Right atrium auricular region (tissue), 2 donors: ENCODE results near the gene ASXL1. TPM values are rescaled to one million over a fixed set of nuclear protein-coding genes. Genes with fewer than 3 reads are reported as not detected.

Experiments used
- DNase-seq: peaks from one replicate; pipeline ENCODE4 v3.0.0-alpha.2; 2019; ENCODE audit warnings: low spot score
- H3K27ac ChIP-seq, 2 donors: fragments of 200-600 bp; sonication (generic); 1 replicate in 1 of 2; 2 replicates in 1 of 2; pipeline ENCODE4 v1.5.1; 2016 to 2019
- H3K27me3 ChIP-seq, 2 donors: fragments of 200-600 bp; sonication (generic); one replicate each; pipeline versions ENCODE4 v1.5.1 to v1.6.0; 2017 to 2019
- H3K36me3 ChIP-seq: fragments of 200-600 bp; sonication (generic); one replicate; pipeline ENCODE4 v1.5.1; 2016
- H3K4me1 ChIP-seq, 2 donors: fragments of 200-600 bp; sonication (generic); one replicate each; pipeline versions ENCODE4 v1.5.1 to v1.6.0; 2017 to 2019
- H3K4me3 ChIP-seq, 2 donors: fragments of 200-600 bp; sonication (generic); 1 replicate in 1 of 2; 2 replicates in 1 of 2; pipeline ENCODE4 v1.5.1; 2017 to 2019; ENCODE audit warnings: mild to moderate bottlenecking in 1 of 2, moderate library complexity in 1 of 2
- H3K9me3 ChIP-seq, 2 donors: fragments of 200-600 bp; sonication (generic); one replicate each; pipeline ENCODE4 v1.5.1; 2019
- CTCF ChIP-seq, 2 donors: fragments of 200-600 bp; sonication (generic); IDR thresholded peaks; one replicate each; pipeline ENCODE4 v1.5.1; 2019; ENCODE audit warnings: antibody characterized with exemption in 2 of 2
- total RNA-seq, 2 donors: library from RNA; depleted of rRNA; stranded (reverse); fragments of >200 nt; gene quantifications; one replicate each; pipeline ENCODE4 v1.1.0, GENCODE V29; 2016

ASXL1 gene
- total RNA-seq, 2 donors from 2014 or later = 15.9 to 30.5 TPM

GRCh38 chr20:32458061-32458836 is 100.1 kb downstream of the ASXL1 start:
- no peak overlapping the region for H3K27ac ChIP-seq
- H3K4me3 ChIP-seq = no peak overlapping the region
- peaks cover 5% of the 10 kb centered on the region for H3K36me3 ChIP-seq
- no peaks in the 10 kb centered on the region for H3K27me3 ChIP-seq
- no peak for DNase-seq
- H3K9me3 ChIP-seq = no peaks in the 10 kb centered on the region
- peaks cover 0 to 24% of the 10 kb centered on the region in 2 donors for H3K4me1 ChIP-seq
- no peak for TF ChIP-seq CTCF (IDR thresholded peaks at IDR 0.05)

GRCh38 chr20:32458837-32459220 is 100.7 kb downstream of the ASXL1 start:
- Histone ChIP-seq H3K4me1 (peaks cover 0 to 29% of the 10 kb centered on the region in 2 donors), H3K27ac (no peak overlapping the region), H3K36me3 (no peaks in the 10 kb centered on the region), H3K9me3 (no peaks in the 10 kb centered on the region), H3K27me3 (no peaks in the 10 kb centered on the region), H3K4me3 (no peak overlapping the region)
- DNase-seq = no peak
- TF ChIP-seq CTCF (IDR thresholded peaks at IDR 0.05) = no peak

GRCh38 chr20:32460231-32460630 is 102.1 kb downstream of the ASXL1 start:
- TF ChIP-seq CTCF (IDR thresholded peaks at IDR 0.05) = no peak
- DNase-seq = no peak
- H3K4me1 ChIP-seq = peaks cover 0 to 43% of the 10 kb centered on the region in 2 donors

GRCh38 chr20:32460683-32461320 is 102.7 kb downstream of the ASXL1 start:
- Histone ChIP-seq H3K27me3 (no peaks in the 10 kb centered on the region), H3K9me3 (no peaks in the 10 kb centered on the region), H3K4me1 (peaks cover 0 to 49% of the 10 kb centered on the region in 2 donors), H3K27ac (no peak overlapping the region), H3K36me3 (no peaks in the 10 kb centered on the region), H3K4me3 (no peak overlapping the region)
- TF ChIP-seq CTCF (IDR thresholded peaks at IDR 0.05) = no peak
- no peak for DNase-seq

More at GRCh38 chr20:32460231-32460630, 102.1 kb downstream of the ASXL1 start:
- no peaks in the 10 kb centered on the region for H3K27me3 ChIP-seq
- H3K9me3 ChIP-seq = no peaks in the 10 kb centered on the region
- H3K4me3 ChIP-seq = no peak overlapping the region
- H3K27ac ChIP-seq = no peak overlapping the region
- H3K36me3 ChIP-seq = no peaks in the 10 kb centered on the region

- no peak for TF ChIP-seq CTCF (IDR thresholded peaks at IDR 0.05)
- Histone ChIP-seq H3K27ac (no peak overlapping the region), H3K27me3 (no peaks in the 10 kb centered on the region), H3K4me1 (peaks cover 0 to 53% of the 10 kb centered on the region in 2 donors), H3K36me3 (no peaks in the 10 kb centered on the region), H3K9me3 (no peaks in the 10 kb centered on the region), H3K4me3 (no peak overlapping the region)
- DNase-seq = no peak
Measured at GRCh38 chr20:32461836-32462600, 103.9 kb downstream of the ASXL1 start.
